Neural progenitor cell (in vitro differentiated cells): ENCODE data around the gene ZNF408. TPM values are rescaled to one million over a fixed set of nuclear protein-coding genes. Genes with fewer than 3 reads are reported as not detected.

Source experiments
- DNase-seq: peaks from one replicate; pipeline ENCODE4 v3.0.0-alpha.2; 2016; ENCODE audit warnings: low spot score
- H2AFZ ChIP-seq: fragments of 200-600 bp; sonication (generic); replicated peaks from 2 replicates; pipeline ENCODE4 v1.6.1; 2016; ENCODE audit warnings: antibody characterized with exemption
- H3F3A ChIP-seq: fragments of 200-600 bp; sonication (generic); 2 replicates; pipeline ENCODE4 v1.6.1; 2016; ENCODE audit warnings: antibody characterized with exemption, low read depth
- H3K27ac ChIP-seq: fragments of 200-600 bp; sonication (generic); 2 replicates; pipeline ENCODE4 v1.5.1; 2016; ENCODE audit warnings: mild to moderate bottlenecking
- H3K27me3 ChIP-seq: fragments of 200-600 bp; sonication (generic); 2 replicates; pipeline ENCODE4 v1.6.1; 2016; ENCODE audit warnings: mild to moderate bottlenecking, moderate library complexity
- H3K36me3 ChIP-seq: fragments of 200-600 bp; sonication (generic); 2 replicates; pipeline ENCODE4 v1.5.1; 2016
- H3K4me1 ChIP-seq: fragments of 200-600 bp; sonication (generic); 2 replicates; pipeline ENCODE4 v1.6.1; 2016; ENCODE audit warnings: mixed run types
- H3K4me2 ChIP-seq: fragments of 200-600 bp; sonication (generic); 2 replicates; pipeline ENCODE4 v1.6.1; 2016
- H3K4me3 ChIP-seq: fragments of 200-600 bp; sonication (generic); 2 replicates; pipeline ENCODE4 v1.5.1; 2016
- H3K79me2 ChIP-seq: fragments of 200-600 bp; sonication (generic); 2 replicates; pipeline ENCODE4 v1.6.1; 2016; ENCODE audit warnings: low read depth
- H3K9ac ChIP-seq: fragments of 200-600 bp; sonication (generic); 2 replicates; pipeline ENCODE4 v1.6.1; 2016
- H3K9me3 ChIP-seq: fragments of 200-600 bp; sonication (generic); 2 replicates; pipeline ENCODE4 v1.5.1; 2016; ENCODE audit warnings: low read depth
- H4K20me1 ChIP-seq: fragments of 200-600 bp; sonication (generic); 2 replicates; pipeline ENCODE4 v1.6.1; 2016; ENCODE audit warnings: low read depth
- H3K27ac Mint-ChIP-seq: 3 replicates; pipeline ENCODE4 v1.8.0; 2021; ENCODE audit warnings: mixed read lengths
- H3K27me3 Mint-ChIP-seq: 2 replicates; pipeline ENCODE4 v1.8.0; 2022; ENCODE audit warnings: low read depth, mild to moderate bottlenecking, inconsistent platforms, moderate library complexity, mixed read lengths; ENCODE audit not compliant: insufficient read depth
- H3K36me3 Mint-ChIP-seq: 3 replicates; pipeline ENCODE4 v1.8.0; 2021; ENCODE audit warnings: mixed read lengths
- H3K4me1 Mint-ChIP-seq: 3 replicates; pipeline ENCODE4 v1.8.0; 2021; ENCODE audit warnings: mixed read lengths
- H3K4me3 Mint-ChIP-seq: 3 replicates; pipeline ENCODE4 v1.8.0; 2021; ENCODE audit warnings: mild to moderate bottlenecking, moderate library complexity, mixed read lengths
- H3K9me3 Mint-ChIP-seq: 3 replicates; pipeline ENCODE4 v1.8.0; 2020; ENCODE audit warnings: mixed read lengths
- CTCF ChIP-seq: fragments of 200-600 bp; sonication (generic); IDR thresholded peaks from 2 replicates; pipeline ENCODE4 v1.5.1; 2017; ENCODE audit warnings: antibody characterized with exemption, mild to moderate bottlenecking
- EZH2 ChIP-seq: fragments of 200-600 bp; sonication (generic); IDR thresholded peaks from 2 replicates; pipeline ENCODE4 v1.6.1; 2017; ENCODE audit warnings: antibody characterized with exemption, mild to moderate bottlenecking, moderate library complexity
- EZH2phosphoT487 ChIP-seq: fragments of 200-600 bp; sonication (generic); IDR thresholded peaks from 2 replicates; pipeline ENCODE4 v1.6.1; 2017; ENCODE audit warnings: antibody characterized with exemption
- total RNA-seq: library from RNA; depleted of rRNA; stranded (reverse); fragments of >200 nt; gene quantifications from 2 replicates; pipeline ENCODE4 v1.2.3, GENCODE V29; 2015; ENCODE audit warnings: low replicate concordance

Gene ZNF408
- total RNA-seq, 1 donor from 2014 or later, result 2.8 TPM

- H3K27ac Mint-ChIP-seq, result no peak overlapping the region
- H3K4me2 ChIP-seq, result no peak overlapping the region
- H3F3A ChIP-seq, result no peaks in the 10 kb centered on the region
- H3K4me3 Mint-ChIP-seq, result no peak overlapping the region
- H3K4me1 ChIP-seq, result no peaks in the 10 kb centered on the region
- H3K27ac ChIP-seq, result no peak overlapping the region
- H4K20me1 ChIP-seq, result no peaks in the 10 kb centered on the region
- no peaks in the 10 kb centered on the region for H3K79me2 ChIP-seq
- no peaks in the 10 kb centered on the region for H3K27me3 ChIP-seq
- H3K4me1 Mint-ChIP-seq, result peaks cover 3% of the 10 kb centered on the region
- H3K9ac ChIP-seq, result no peak overlapping the region
- H3K36me3 ChIP-seq, result no peaks in the 10 kb centered on the region
- H3K9me3 Mint-ChIP-seq, result no peaks in the 10 kb centered on the region
- H3K9me3 ChIP-seq, result no peaks in the 10 kb centered on the region
- peaks cover 28% of the 10 kb centered on the region for H3K36me3 Mint-ChIP-seq
- H3K4me3 ChIP-seq, result no peak overlapping the region
- TF ChIP-seq EZH2phosphoT487 (no peak), CTCF (no peak), EZH2 (no peak)
- no peak for DNase-seq
- H2AFZ ChIP-seq, result no peak overlapping the region
- H3K27me3 Mint-ChIP-seq, result no peaks in the 10 kb centered on the region
Measured at GRCh38 chr11:46662366-46662765, 38.5 kb upstream of the ZNF408 start.

GRCh38 chr11:46663277-46663940 is 37.4 kb upstream of the ZNF408 start:
- Histone ChIP-seq H3K27me3 (no peaks in the 10 kb centered on the region), H3K4me2 (no peak overlapping the region), H3F3A (no peaks in the 10 kb centered on the region), H3K79me2 (no peaks in the 10 kb centered on the region), H3K4me3 (no peak overlapping the region), H3K4me1 (no peaks in the 10 kb centered on the region), H3K9me3 (no peaks in the 10 kb centered on the region), H3K36me3 (no peaks in the 10 kb centered on the region), H4K20me1 (no peaks in the 10 kb centered on the region), H2AFZ (no peak overlapping the region), H3K9ac (no peak overlapping the region), H3K27ac (no peak overlapping the region)
- TF ChIP-seq EZH2phosphoT487 (no peak), EZH2 (no peak), CTCF (no peak)
- Mint-ChIP-seq H3K4me3 (no peak overlapping the region), H3K4me1 (peaks cover 3% of the 10 kb centered on the region), H3K27me3 (no peaks in the 10 kb centered on the region), H3K9me3 (no peaks in the 10 kb centered on the region), H3K36me3 (peaks cover 25% of the 10 kb centered on the region), H3K27ac (peak overlapping the region; percentile 85)
- no peak for DNase-seq

- Histone ChIP-seq H3K9me3 (no peaks in the 10 kb centered on the region), H3K9ac (no peak overlapping the region), H2AFZ (no peak overlapping the region), H3K27ac (no peak overlapping the region), H3K36me3 (no peaks in the 10 kb centered on the region), H3F3A (no peaks in the 10 kb centered on the region), H4K20me1 (no peaks in the 10 kb centered on the region), H3K4me2 (no peak overlapping the region), H3K4me3 (no peak overlapping the region), H3K79me2 (no peaks in the 10 kb centered on the region), H3K4me1 (no peaks in the 10 kb centered on the region), H3K27me3 (no peaks in the 10 kb centered on the region)
- Mint-ChIP-seq H3K36me3 (peaks cover 25% of the 10 kb centered on the region), H3K4me3 (no peak overlapping the region), H3K4me1 (peaks cover 3% of the 10 kb centered on the region), H3K27ac (no peak overlapping the region), H3K27me3 (no peaks in the 10 kb centered on the region), H3K9me3 (no peaks in the 10 kb centered on the region)
- TF ChIP-seq EZH2phosphoT487 (no peak), EZH2 (no peak), CTCF (no peak)
- DNase-seq, result no peak
Measured at GRCh38 chr11:46664612-46665011, 36.2 kb upstream of the ZNF408 start.
